HEK293 (cell line): ENCODE results near the gene SLC38A6.

Experiments
- CTCF ChIA-PET: fragments of 350-600 bp; formaldehyde crosslinking; extraction: SDS; loops from one replicate; lab custom pipeline; 2021; ENCODE audit warnings: antibody characterized with exemption; lab: Yijun Ruan, JAX
- POLR2A ChIA-PET: fragments of 300-600 bp; formaldehyde crosslinking; extraction: SDS; loops from one replicate; lab custom pipeline; 2020; ENCODE audit warnings: antibody characterized with exemption, inconsistent platforms; lab: Yijun Ruan, JAX
- H3K27ac ChIP-seq: fragments of 200-500 bp; sonication (Bioruptor generic); 2 replicates; pipeline ENCODE4 v1.5.1; 2014; ENCODE audit warnings: low read depth, low read length, control low read depth, inconsistent platforms; ENCODE audit errors: extremely low read depth
- H3K36me3 ChIP-seq, 2 experiments: fragments of 200-500 bp in 1 of 2; sonication (Bioruptor generic) in 1 of 2; 1 replicate in 1 of 2; 2 replicates in 1 of 2; pipeline ENCODE4 v1.5.1; 2014 to 2017; ENCODE audit warnings: inconsistent platforms in 2 of 2, low read length in 2 of 2; ENCODE audit not compliant: control insufficient read depth in 2 of 2, insufficient read depth in 1 of 2
- H3K4me1 ChIP-seq: fragments of 200-500 bp; sonication (Bioruptor generic); 2 replicates; pipeline ENCODE4 v1.5.1; 2014; ENCODE audit warnings: mild to moderate bottlenecking, low read length, inconsistent platforms; ENCODE audit not compliant: control insufficient read depth, insufficient read depth
- H3K4me3 ChIP-seq: 2 replicates; pipeline ENCODE4 v1.5.1; 2011; ENCODE audit warnings: low read depth, mild to moderate bottlenecking, control low read depth, low read length, moderate library complexity
- H3K9me3 ChIP-seq: fragments of 200-500 bp; sonication (Bioruptor generic); 2 replicates; pipeline ENCODE4 v1.5.1; 2014; ENCODE audit warnings: low read depth, low read length, inconsistent platforms; ENCODE audit not compliant: control insufficient read depth, insufficient read depth
- IKZF3 ChIP-seq: fragments of 450-650 bp; IDR thresholded peaks from 2 replicates; pipeline ENCODE4 v1.5.0; 2018; ENCODE audit warnings: missing biosample characterization, mild to moderate bottlenecking, missing genetic modification characterization, moderate library complexity
- KLF10 ChIP-seq: fragments of 450-650 bp; IDR thresholded peaks from 2 replicates; pipeline ENCODE4 v1.5.1; 2018; ENCODE audit warnings: missing biosample characterization, mild to moderate bottlenecking, missing genetic modification characterization
- KLF8 ChIP-seq: fragments of 450-650 bp; formaldehyde crosslinking; IDR thresholded peaks from 2 replicates; pipeline ENCODE4 v1.5.1; 2016; ENCODE audit warnings: missing biosample characterization, missing genetic modification characterization
- PRDM10 ChIP-seq: fragments of 450-650 bp; formaldehyde crosslinking; IDR thresholded peaks from 2 replicates; pipeline ENCODE4 v1.5.1; 2016; ENCODE audit warnings: missing biosample characterization, missing genetic modification characterization
- PRDM4 ChIP-seq: fragments of 450-650 bp; formaldehyde crosslinking; IDR thresholded peaks from 2 replicates; pipeline ENCODE4 v1.5.1; 2017; ENCODE audit warnings: missing biosample characterization, missing genetic modification characterization
- SCRT2 ChIP-seq: fragments of 450-650 bp; formaldehyde crosslinking; IDR thresholded peaks from 2 replicates; pipeline ENCODE4 v1.5.1; 2016; ENCODE audit warnings: missing biosample characterization, missing genetic modification characterization
- SP3 ChIP-seq: fragments of 450-650 bp; formaldehyde crosslinking; IDR thresholded peaks from 2 replicates; pipeline ENCODE4 v1.5.1; 2016; ENCODE audit warnings: missing biosample characterization, missing genetic modification characterization
- WT1 ChIP-seq: fragments of 450-650 bp; formaldehyde crosslinking; IDR thresholded peaks from 2 replicates; pipeline ENCODE4 v1.5.1; 2016; ENCODE audit warnings: missing biosample characterization, missing genetic modification characterization
- ZNF121 ChIP-seq: fragments of 450-650 bp; formaldehyde crosslinking; IDR thresholded peaks from 2 replicates; pipeline ENCODE4 v1.5.1; 2016; ENCODE audit warnings: missing biosample characterization, missing genetic modification characterization
- ZNF133 ChIP-seq: fragments of 450-650 bp; formaldehyde crosslinking; IDR thresholded peaks from 2 replicates; pipeline ENCODE4 v1.5.1; 2016; ENCODE audit warnings: missing biosample characterization, missing genetic modification characterization
- ZNF138 ChIP-seq: fragments of 450-650 bp; formaldehyde crosslinking; IDR thresholded peaks from 2 replicates; pipeline ENCODE4 v1.5.1; 2016; ENCODE audit warnings: missing biosample characterization, missing genetic modification characterization, borderline replicate concordance
- ZNF146 ChIP-seq: fragments of 450-650 bp; formaldehyde crosslinking; IDR thresholded peaks from 2 replicates; pipeline ENCODE4 v1.5.1; 2016; ENCODE audit warnings: missing biosample characterization, missing genetic modification characterization
- ZNF174 ChIP-seq: fragments of 450-650 bp; formaldehyde crosslinking; IDR thresholded peaks from 2 replicates; pipeline ENCODE4 v1.5.0; 2017; ENCODE audit warnings: missing biosample characterization, mild to moderate bottlenecking, missing genetic modification characterization
- ZNF18 ChIP-seq: fragments of 450-650 bp; formaldehyde crosslinking; IDR thresholded peaks from 2 replicates; pipeline ENCODE4 v1.5.1; 2016; ENCODE audit warnings: missing biosample characterization, missing genetic modification characterization
- ZNF2 ChIP-seq: fragments of 450-650 bp; formaldehyde crosslinking; IDR thresholded peaks from 2 replicates; pipeline ENCODE4 v1.5.1; 2016; ENCODE audit warnings: missing biosample characterization, missing genetic modification characterization
- ZNF274 ChIP-seq, 2 experiments: fragments of 200-500 bp in 1 of 2; fragments of 450-650 bp in 1 of 2; sonication (Bioruptor generic) in 1 of 2; formaldehyde crosslinking in 1 of 2; IDR thresholded peaks; 2 replicates each; pipeline versions ENCODE4 v1.5.1 to v1.6.1; 2014 to 2016; ENCODE audit warnings: borderline replicate concordance in 1 of 2, inconsistent platforms in 1 of 2, low read length in 1 of 2, missing biosample characterization in 1 of 2, missing genetic modification characterization in 1 of 2
- ZNF335 ChIP-seq: fragments of 450-650 bp; formaldehyde crosslinking; conservative IDR thresholded peaks from 2 replicates; pipeline ENCODE4 v1.5.1; 2016; ENCODE audit warnings: missing biosample characterization, missing genetic modification characterization
- ZNF394 ChIP-seq: fragments of 450-650 bp; formaldehyde crosslinking; IDR thresholded peaks from 2 replicates; pipeline ENCODE4 v1.5.1; 2016; ENCODE audit warnings: missing biosample characterization, missing genetic modification characterization, mild to moderate bottlenecking, moderate library complexity, borderline replicate concordance
- ZNF433 ChIP-seq: fragments of 450-650 bp; formaldehyde crosslinking; IDR thresholded peaks from 2 replicates; pipeline ENCODE4 v1.5.1; 2016; ENCODE audit warnings: missing biosample characterization, missing genetic modification characterization, low read depth
- ZNF473 ChIP-seq: fragments of 450-650 bp; formaldehyde crosslinking; IDR thresholded peaks from 2 replicates; pipeline ENCODE4 v1.5.1; 2017; ENCODE audit warnings: missing biosample characterization, missing genetic modification characterization
- ZNF510 ChIP-seq: fragments of 450-650 bp; formaldehyde crosslinking; IDR thresholded peaks from 2 replicates; pipeline ENCODE4 v1.5.1; 2018; ENCODE audit warnings: mild to moderate bottlenecking, missing genetic modification characterization, missing biosample characterization; ENCODE audit not compliant: insufficient replicate concordance
- ZNF548 ChIP-seq: fragments of 450-650 bp; formaldehyde crosslinking; IDR thresholded peaks from 2 replicates; pipeline ENCODE4 v1.5.1; 2016; ENCODE audit warnings: missing biosample characterization, missing genetic modification characterization
- ZNF558 ChIP-seq: fragments of 450-650 bp; formaldehyde crosslinking; IDR thresholded peaks from 2 replicates; pipeline ENCODE4 v1.5.1; 2016; ENCODE audit warnings: missing biosample characterization, missing genetic modification characterization
- ZNF626 ChIP-seq: fragments of 450-650 bp; sonication (Bioruptor Pico); formaldehyde crosslinking; IDR thresholded peaks from 2 replicates; pipeline ENCODE4 v1.5.1; 2018; ENCODE audit warnings: missing biosample characterization, missing genetic modification characterization, inconsistent platforms
- ZNF777 ChIP-seq: fragments of 450-650 bp; formaldehyde crosslinking; IDR thresholded peaks from 2 replicates; pipeline ENCODE4 v1.5.1; 2017; ENCODE audit warnings: missing biosample characterization, missing genetic modification characterization, borderline replicate concordance
- ZNF785 ChIP-seq: fragments of 450-650 bp; formaldehyde crosslinking; IDR thresholded peaks from 2 replicates; pipeline ENCODE4 v1.5.1; 2016; ENCODE audit warnings: missing biosample characterization, missing genetic modification characterization
- ZNF792 ChIP-seq: fragments of 450-650 bp; formaldehyde crosslinking; IDR thresholded peaks from 2 replicates; pipeline ENCODE4 v1.5.1; 2016; ENCODE audit warnings: missing biosample characterization, missing genetic modification characterization
- ZNF843 ChIP-seq: fragments of 450-650 bp; formaldehyde crosslinking; IDR thresholded peaks from 2 replicates; pipeline ENCODE4 v1.5.1; 2016; ENCODE audit warnings: missing biosample characterization, missing genetic modification characterization

The SLC38A6 gene

GRCh38 chr14:61041704-61042103 is 60.7 kb downstream of the SLC38A6 start:
- no peak overlapping the region for H3K4me3 ChIP-seq
- H3K27ac ChIP-seq = no peak overlapping the region
- TF ChIP-seq ZNF433 (tag by site-specific recombination) (no peak), KLF8 (tag by site-specific recombination) (no peak), IKZF3 (tag by site-specific recombination) (no peak), PRDM10 (tag by site-specific recombination) (no peak), ZNF121 (tag by site-specific recombination) (no peak), ZNF785 (tag by site-specific recombination) (no peak), ZNF792 (no peak), ZNF394 (tag by site-specific recombination) (no peak), ZNF18 (tag by site-specific recombination) (no peak), ZNF2 (tag by site-specific recombination) (no peak), KLF10 (no peak), ZNF138 (no peak), ZNF274 (IDR thresholded peaks at IDR 0.05; ENCODE audit: low read length) (no peak), ZNF274 (tag by site-specific recombination; IDR thresholded peaks at IDR 0.05; ENCODE audit: borderline replicate concordance) (no peak), SCRT2 (tag by site-specific recombination) (no peak), ZNF510 (tag by site-specific recombination) (no peak), ZNF133 (tag by site-specific recombination) (no peak)
- TF ChIP-seq, all 188 proteins: peak for 0
- H3K4me1 ChIP-seq = no peaks in the 10 kb centered on the region
- ChIA-PET CTCF (interaction anchor here (0.7 kb wide), 2 partner anchors 22 to 319 kb away, joined by 3 read pairs; no protein-coding TSS in a partner anchor), POLR2A (no interaction called here)
- H3K9me3 ChIP-seq = no peaks in the 10 kb centered on the region
- H3K36me3 ChIP-seq = no peaks in the 10 kb centered on the region

- Histone ChIP-seq H3K4me3 (no peak overlapping the region), H3K27ac (no peak overlapping the region), H3K9me3 (no peaks in the 10 kb centered on the region), H3K4me1 (no peaks in the 10 kb centered on the region), H3K36me3 (no peaks in the 10 kb centered on the region)
- ChIA-PET CTCF (interaction anchor here (0.7 kb wide), 2 partner anchors 22 to 319 kb away, joined by 3 read pairs; no protein-coding TSS in a partner anchor), POLR2A (no interaction called here)
- TF ChIP-seq ZNF473 (tag by site-specific recombination) (no peak), ZNF626 (no peak), ZNF548 (tag by site-specific recombination) (no peak), KLF10 (no peak), ZNF274 (IDR thresholded peaks at IDR 0.05; ENCODE audit: low read length) (no peak), ZNF274 (tag by site-specific recombination; IDR thresholded peaks at IDR 0.05; ENCODE audit: borderline replicate concordance) (no peak), PRDM4 (no peak), WT1 (tag by site-specific recombination) (no peak), ZNF146 (tag by site-specific recombination) (no peak), ZNF558 (no peak), SP3 (tag by site-specific recombination) (no peak), ZNF335 (tag by site-specific recombination) (no peak), ZNF843 (no peak), ZNF174 (tag by site-specific recombination) (no peak), ZNF777 (no peak)
These were observed 61.2 kb downstream of the SLC38A6 start for GRCh38 chr14:61042220-61042619.
